ENCODE data around the gene ANKRD12.
"Not testable (repeated sequence)": the region's sequence is repeated elsewhere in the genome, so short reads cannot be mapped to it uniquely, and the experiment has no call there.

ANKRD12 gene

GRCh38 chr18:9136315-9137155 lies at the start of gene ANKRD12:
TSS of gene ANKRD12 (plus strand) at chr18:9136781. CDS start at chr18:9182433, 45,652 bp downstream.
- DNase-seq (ENCODE audit: low read depth in 2 of 2) = peak; percentile 95 to 96

GRCh38 chr18:9087144-9087543 lies 49.4 kb upstream of the ANKRD12 start:
- no peak for DNase-seq (ENCODE audit: low read depth in 2 of 2)

GRCh38 chr18:9088252-9088651 lies 48.3 kb upstream of the ANKRD12 start:
- no peak for DNase-seq (ENCODE audit: low read depth in 2 of 2)

GRCh38 chr18:9088727-9089126 lies 47.9 kb upstream of the ANKRD12 start:
- DNase-seq (ENCODE audit: low read depth in 2 of 2) = not testable (repeated sequence)

- no peak for DNase-seq (ENCODE audit: low read depth in 2 of 2)
These were observed 46.0 kb upstream of the ANKRD12 start for GRCh38 chr18:9090578-9090977.

- no peak for DNase-seq (ENCODE audit: low read depth in 2 of 2)
These were observed 45.5 kb upstream of the ANKRD12 start for GRCh38 chr18:9091066-9091476.

- DNase-seq (ENCODE audit: low read depth in 2 of 2) = no peak
These were observed 43.9 kb upstream of the ANKRD12 start for GRCh38 chr18:9092665-9093064.

GRCh38 chr18:9093109-9093508 lies 43.5 kb upstream of the ANKRD12 start:
- not testable (repeated sequence) for DNase-seq (ENCODE audit: low read depth in 2 of 2)

GRCh38 chr18:9094307-9095226 lies 42.0 kb upstream of the ANKRD12 start:
- DNase-seq (ENCODE audit: low read depth in 2 of 2) = no peak

GRCh38 chr18:9095297-9096006 lies 41.1 kb upstream of the ANKRD12 start:
- DNase-seq (ENCODE audit: low read depth in 2 of 2) = no peak

- no peak for DNase-seq (ENCODE audit: low read depth in 2 of 2)
These were observed 40.6 kb upstream of the ANKRD12 start for GRCh38 chr18:9096007-9096371.

GRCh38 chr18:9096685-9097084 lies 39.9 kb upstream of the ANKRD12 start:
- DNase-seq (ENCODE audit: low read depth in 2 of 2) = no peak

- DNase-seq (ENCODE audit: low read depth in 2 of 2) = no peak
These were observed 39.2 kb upstream of the ANKRD12 start for GRCh38 chr18:9097349-9097748.

GRCh38 chr18:9100796-9101195 lies 35.8 kb upstream of the ANKRD12 start:
- no peak for DNase-seq (ENCODE audit: low read depth in 2 of 2)

GRCh38 chr18:9101730-9102507 lies 34.7 kb upstream of the ANKRD12 start:
- DNase-seq (ENCODE audit: low read depth in 2 of 2) = no peak

GRCh38 chr18:9102508-9103375 lies 33.8 kb upstream of the ANKRD12 start, which contains the start of gene NDUFV2:
TSS of gene NDUFV2 (plus strand) at chr18:9102699. CDS start at chr18:9102744, 45 bp downstream.
- peak; percentile 91 to 96 for DNase-seq (ENCODE audit: low read depth in 2 of 2)

- no peak for DNase-seq (ENCODE audit: low read depth in 2 of 2)
These were observed 33.2 kb upstream of the ANKRD12 start for GRCh38 chr18:9103376-9103873.

- DNase-seq (ENCODE audit: low read depth in 2 of 2) = no peak
These were observed 32.2 kb upstream of the ANKRD12 start for GRCh38 chr18:9104244-9104901.

- no peak for DNase-seq (ENCODE audit: low read depth in 2 of 2)
These were observed 31.2 kb upstream of the ANKRD12 start for GRCh38 chr18:9105420-9105819.
